ENCODE data around the gene ATG4B.

GRCh38 chr2:241635756-241636155, 1.7 kb upstream of the ATG4B start:
- TF ChIP-seq CTCF (IDR thresholded peaks at IDR 0.05), result no peak
- no peak for TF ChIP-seq EP300 (IDR thresholded peaks at IDR 0.05)

Data from suprapubic skin (tissue), 3 donors.